ENCODE data around the gene CTDSPL.

Gene CTDSPL

GRCh38 chr3:37918627-37919026 lies 56.9 kb downstream of the CTDSPL start:
- Histone ChIP-seq H3K36me3 (ENCODE audit: control insufficient read depth in 1 of 2, insufficient read depth in 2 of 2, low read length in 2 of 2) (no peaks in the 10 kb centered on the region), H3K27ac (ENCODE audit: low read length) (no peak overlapping the region), H3K9me3 (ENCODE audit: control insufficient read depth in 1 of 2, low read length in 2 of 2) (no peaks in the 10 kb centered on the region), H3K27me3 (ENCODE audit: low read depth, low read length) (no peaks in the 10 kb centered on the region), H3K4me3 (ENCODE audit: low read depth in 1 of 2, low read length in 2 of 2) (no peak overlapping the region), H3K4me1 (ENCODE audit: control insufficient read depth in 1 of 2, insufficient read depth in 2 of 2, low read length in 2 of 2) (peaks cover 13 to 21% of the 10 kb centered on the region in 2 donors)

DNA sequence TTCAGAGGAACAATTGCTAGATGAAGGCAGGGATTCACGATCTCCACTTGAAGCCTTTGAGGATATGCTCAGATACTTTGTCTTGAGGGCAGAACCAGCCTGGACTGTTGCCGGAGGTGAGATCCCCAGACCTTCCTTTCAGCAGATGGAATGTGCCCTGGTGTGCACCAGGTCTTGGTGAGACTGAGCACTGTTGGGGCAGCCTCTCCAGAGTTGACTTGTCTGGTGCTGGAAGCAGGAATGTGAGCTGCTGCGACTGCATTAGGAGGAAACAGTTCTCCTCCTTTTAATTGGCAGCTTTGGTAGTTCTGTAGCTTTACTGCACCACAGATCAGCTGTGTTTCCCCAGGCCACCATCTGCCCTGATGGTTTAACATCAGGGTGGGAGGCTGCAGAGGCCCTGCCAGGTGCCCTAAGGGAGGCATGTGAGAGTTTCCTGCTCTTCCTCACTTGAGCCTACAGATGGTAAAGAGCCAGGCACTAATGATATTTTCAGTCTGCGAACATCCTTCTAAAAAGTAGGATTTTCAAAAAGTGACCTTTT lies 58.5 kb downstream of the CTDSPL start:
- no peaks in the 10 kb centered on the region for H3K9me3 ChIP-seq (ENCODE audit: control insufficient read depth in 1 of 2, low read length in 2 of 2)
- H3K4me3 ChIP-seq (ENCODE audit: low read depth in 1 of 2, low read length in 2 of 2): no peak overlapping the region
- H3K36me3 ChIP-seq (ENCODE audit: control insufficient read depth in 1 of 2, insufficient read depth in 2 of 2, low read length in 2 of 2): no peaks in the 10 kb centered on the region
- no peak overlapping the region for H3K27ac ChIP-seq (ENCODE audit: low read length)
- H3K4me1 ChIP-seq (ENCODE audit: control insufficient read depth in 1 of 2, insufficient read depth in 2 of 2, low read length in 2 of 2): peaks cover 19 to 35% of the 10 kb centered on the region in 2 donors
- no peaks in the 10 kb centered on the region for H3K27me3 ChIP-seq (ENCODE audit: low read depth, low read length)

GRCh38 chr3:37921025-37921424 lies 59.3 kb downstream of the CTDSPL start:
- Histone ChIP-seq H3K4me1 (ENCODE audit: control insufficient read depth in 1 of 2, insufficient read depth in 2 of 2, low read length in 2 of 2) (peaks cover 19 to 38% of the 10 kb centered on the region in 2 donors), H3K4me3 (ENCODE audit: low read depth in 1 of 2, low read length in 2 of 2) (no peak overlapping the region), H3K27me3 (ENCODE audit: low read depth, low read length) (no peaks in the 10 kb centered on the region), H3K36me3 (ENCODE audit: control insufficient read depth in 1 of 2, insufficient read depth in 2 of 2, low read length in 2 of 2) (no peaks in the 10 kb centered on the region), H3K27ac (ENCODE audit: low read length) (no peak overlapping the region), H3K9me3 (ENCODE audit: control insufficient read depth in 1 of 2, low read length in 2 of 2) (no peaks in the 10 kb centered on the region)

GRCh38 chr3:37922721-37923568 lies 61.3 kb downstream of the CTDSPL start:
- H3K27me3 ChIP-seq (ENCODE audit: low read depth, low read length): no peaks in the 10 kb centered on the region
- H3K4me3 ChIP-seq (ENCODE audit: low read depth in 1 of 2, low read length in 2 of 2): no peak overlapping the region
- H3K36me3 ChIP-seq (ENCODE audit: control insufficient read depth in 1 of 2, insufficient read depth in 2 of 2, low read length in 2 of 2): no peaks in the 10 kb centered on the region
- peaks cover 25 to 32% of the 10 kb centered on the region in 2 donors for H3K4me1 ChIP-seq (ENCODE audit: control insufficient read depth in 1 of 2, insufficient read depth in 2 of 2, low read length in 2 of 2)
- H3K9me3 ChIP-seq (ENCODE audit: control insufficient read depth in 1 of 2, low read length in 2 of 2): no peaks in the 10 kb centered on the region
- no peak overlapping the region for H3K27ac ChIP-seq (ENCODE audit: low read length)

DNA sequence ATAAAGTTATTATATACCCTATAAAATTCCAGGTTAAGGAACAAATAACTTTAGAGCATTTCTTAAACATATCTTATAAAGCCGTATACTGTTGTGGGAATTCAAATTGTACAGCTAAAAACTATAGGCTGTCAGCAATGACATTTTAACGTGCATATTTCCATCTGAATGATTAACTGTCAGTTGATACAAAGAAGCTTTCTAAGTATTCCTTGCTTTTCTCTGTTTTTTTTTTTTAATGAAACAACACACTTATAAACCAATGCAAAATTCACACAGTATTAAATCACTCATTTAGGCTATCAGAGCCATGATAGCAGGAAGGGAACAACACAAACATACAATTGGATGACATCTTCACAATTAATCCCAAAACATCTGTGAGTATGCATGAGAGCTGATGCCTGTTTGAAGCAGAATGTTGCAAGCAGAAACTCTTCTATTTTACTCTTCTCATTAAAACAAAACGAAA lies 61.9 kb downstream of the CTDSPL start:
- no peaks in the 10 kb centered on the region for H3K27me3 ChIP-seq (ENCODE audit: low read depth, low read length)
- H3K36me3 ChIP-seq (ENCODE audit: control insufficient read depth in 1 of 2, insufficient read depth in 2 of 2, low read length in 2 of 2): no peaks in the 10 kb centered on the region
- peaks cover 25 to 32% of the 10 kb centered on the region in 2 donors for H3K4me1 ChIP-seq (ENCODE audit: control insufficient read depth in 1 of 2, insufficient read depth in 2 of 2, low read length in 2 of 2)
- H3K4me3 ChIP-seq (ENCODE audit: low read depth in 1 of 2, low read length in 2 of 2): no peak overlapping the region
- H3K9me3 ChIP-seq (ENCODE audit: control insufficient read depth in 1 of 2, low read length in 2 of 2): no peaks in the 10 kb centered on the region
- no peak overlapping the region for H3K27ac ChIP-seq (ENCODE audit: low read length)

- Histone ChIP-seq H3K9me3 (ENCODE audit: control insufficient read depth in 1 of 2, low read length in 2 of 2) (no peaks in the 10 kb centered on the region), H3K36me3 (ENCODE audit: control insufficient read depth in 1 of 2, insufficient read depth in 2 of 2, low read length in 2 of 2) (no peaks in the 10 kb centered on the region), H3K27ac (ENCODE audit: low read length) (no peak overlapping the region), H3K27me3 (ENCODE audit: low read depth, low read length) (no peaks in the 10 kb centered on the region), H3K4me3 (ENCODE audit: low read depth in 1 of 2, low read length in 2 of 2) (no peak overlapping the region), H3K4me1 (ENCODE audit: control insufficient read depth in 1 of 2, insufficient read depth in 2 of 2, low read length in 2 of 2) (peaks cover 25 to 32% of the 10 kb centered on the region in 2 donors)
These were observed 62.8 kb downstream of the CTDSPL start for GRCh38 chr3:37924453-37924852.

DNA sequence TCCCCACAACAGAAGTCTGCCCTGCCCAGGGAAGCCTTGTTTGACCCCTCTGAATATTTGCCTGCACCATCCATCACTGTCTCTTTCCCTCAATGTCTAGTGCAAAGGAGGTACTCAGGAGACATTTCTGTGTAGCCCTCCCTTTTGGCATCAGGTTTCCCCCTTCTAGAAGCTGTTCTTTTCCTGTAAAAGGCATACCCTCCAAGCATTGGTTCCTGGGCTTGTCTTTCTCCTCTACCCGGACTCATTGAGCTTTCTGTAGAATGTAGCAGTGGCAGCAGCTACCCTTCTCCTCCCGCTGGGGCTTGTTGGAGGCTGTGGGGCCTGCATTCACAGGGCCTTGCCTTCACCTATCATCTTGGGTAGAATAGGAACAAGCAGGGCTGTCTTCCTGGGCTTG lies 63.5 kb downstream of the CTDSPL start:
- no peaks in the 10 kb centered on the region for H3K27me3 ChIP-seq (ENCODE audit: low read depth, low read length)
- peaks cover 25 to 32% of the 10 kb centered on the region in 2 donors for H3K4me1 ChIP-seq (ENCODE audit: control insufficient read depth in 1 of 2, insufficient read depth in 2 of 2, low read length in 2 of 2)
- no peaks in the 10 kb centered on the region for H3K36me3 ChIP-seq (ENCODE audit: control insufficient read depth in 1 of 2, insufficient read depth in 2 of 2, low read length in 2 of 2)
- H3K4me3 ChIP-seq (ENCODE audit: low read depth in 1 of 2, low read length in 2 of 2): no peak overlapping the region
- H3K27ac ChIP-seq (ENCODE audit: low read length): no peak overlapping the region
- H3K9me3 ChIP-seq (ENCODE audit: control insufficient read depth in 1 of 2, low read length in 2 of 2): no peaks in the 10 kb centered on the region

GRCh38 chr3:37926611-37927010 lies 64.9 kb downstream of the CTDSPL start:
- H3K27ac ChIP-seq (ENCODE audit: low read length): no peak overlapping the region

DNA sequence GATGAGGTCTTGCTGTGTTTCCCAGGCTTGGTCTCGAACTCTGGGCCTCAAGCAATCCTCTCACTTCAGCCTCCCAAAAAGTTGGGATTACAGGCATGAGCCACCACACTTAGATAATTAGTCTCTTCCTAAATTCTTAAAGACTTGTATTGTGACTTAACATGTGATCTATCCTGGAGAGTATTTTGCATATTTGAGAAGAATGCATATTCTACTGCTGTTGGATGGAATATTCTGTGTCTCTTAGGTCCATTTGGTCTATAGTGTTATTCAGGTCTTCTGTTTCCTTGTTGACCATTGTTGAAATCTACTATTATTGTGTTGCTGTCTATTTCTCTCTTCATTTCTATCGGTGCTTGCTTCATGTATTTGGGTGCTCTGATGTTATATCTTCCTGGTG lies 68.8 kb downstream of the CTDSPL start:
- H3K27ac ChIP-seq (ENCODE audit: low read length): no peak overlapping the region
- H3K27me3 ChIP-seq (ENCODE audit: low read depth, low read length): no peaks in the 10 kb centered on the region
- no peak overlapping the region for H3K4me3 ChIP-seq (ENCODE audit: low read depth in 1 of 2, low read length in 2 of 2)
- no peaks in the 10 kb centered on the region for H3K36me3 ChIP-seq (ENCODE audit: control insufficient read depth in 1 of 2, insufficient read depth in 2 of 2, low read length in 2 of 2)
- H3K9me3 ChIP-seq (ENCODE audit: control insufficient read depth in 1 of 2, low read length in 2 of 2): no peaks in the 10 kb centered on the region
- peaks cover 9 to 17% of the 10 kb centered on the region in 2 donors for H3K4me1 ChIP-seq (ENCODE audit: control insufficient read depth in 1 of 2, insufficient read depth in 2 of 2, low read length in 2 of 2)

More at GRCh38 chr3:37926611-37927010, 64.9 kb downstream of the CTDSPL start:
- peaks cover 25 to 32% of the 10 kb centered on the region in 2 donors for H3K4me1 ChIP-seq (ENCODE audit: control insufficient read depth in 1 of 2, insufficient read depth in 2 of 2, low read length in 2 of 2)
- no peak overlapping the region for H3K4me3 ChIP-seq (ENCODE audit: low read depth in 1 of 2, low read length in 2 of 2)
- no peaks in the 10 kb centered on the region for H3K27me3 ChIP-seq (ENCODE audit: low read depth, low read length)
- H3K9me3 ChIP-seq (ENCODE audit: control insufficient read depth in 1 of 2, low read length in 2 of 2): no peaks in the 10 kb centered on the region
- no peaks in the 10 kb centered on the region for H3K36me3 ChIP-seq (ENCODE audit: control insufficient read depth in 1 of 2, insufficient read depth in 2 of 2, low read length in 2 of 2)

DNA sequence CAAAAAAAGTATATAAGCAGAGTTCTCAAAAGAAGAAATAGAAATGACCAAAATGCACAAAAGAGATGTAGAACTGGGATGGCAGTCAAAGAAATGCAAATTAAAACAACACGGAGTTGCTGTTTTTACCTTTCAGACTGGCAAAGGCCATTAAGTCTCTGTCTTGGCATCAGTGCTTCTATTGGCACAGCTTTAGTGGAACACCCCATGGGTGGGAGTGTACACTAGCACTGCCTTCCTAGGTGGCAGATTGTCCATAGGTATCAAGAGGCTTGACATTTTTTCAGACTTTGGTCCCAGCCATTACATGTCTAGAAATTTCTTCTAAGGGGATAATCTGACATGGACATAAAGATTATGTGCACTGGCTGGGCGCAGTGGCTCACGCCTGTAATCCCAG lies 70.8 kb downstream of the CTDSPL start:
- Histone ChIP-seq H3K27ac (ENCODE audit: low read length) (no peak overlapping the region), H3K27me3 (ENCODE audit: low read depth, low read length) (no peaks in the 10 kb centered on the region)

GRCh38 chr3:37934631-37935289 lies 73.1 kb downstream of the CTDSPL start:
- H3K36me3 ChIP-seq (ENCODE audit: control insufficient read depth in 1 of 2, insufficient read depth in 2 of 2, low read length in 2 of 2): no peaks in the 10 kb centered on the region
- H3K9me3 ChIP-seq (ENCODE audit: control insufficient read depth in 1 of 2, low read length in 2 of 2): no peaks in the 10 kb centered on the region
- H3K27me3 ChIP-seq (ENCODE audit: low read depth, low read length): no peaks in the 10 kb centered on the region
- no peak overlapping the region for H3K4me3 ChIP-seq (ENCODE audit: low read depth in 1 of 2, low read length in 2 of 2)
- peak overlapping the region; percentile 0 for H3K27ac ChIP-seq (ENCODE audit: low read length)
- H3K4me1 ChIP-seq (ENCODE audit: control insufficient read depth in 1 of 2, insufficient read depth in 2 of 2, low read length in 2 of 2): peaks cover 10 to 25% of the 10 kb centered on the region in 2 donors

More for the DNA sequence above, 70.8 kb downstream of the CTDSPL start:
- Histone ChIP-seq H3K9me3 (ENCODE audit: control insufficient read depth in 1 of 2, low read length in 2 of 2) (no peaks in the 10 kb centered on the region), H3K36me3 (ENCODE audit: control insufficient read depth in 1 of 2, insufficient read depth in 2 of 2, low read length in 2 of 2) (no peaks in the 10 kb centered on the region), H3K4me3 (ENCODE audit: low read depth in 1 of 2, low read length in 2 of 2) (no peak overlapping the region), H3K4me1 (ENCODE audit: control insufficient read depth in 1 of 2, insufficient read depth in 2 of 2, low read length in 2 of 2) (peaks cover 10 to 25% of the 10 kb centered on the region in 2 donors)
